Stimulated activated CD8-positive, alpha-beta memory T cell treated with anti-CD3 and anti-CD28 coated beads, Interleukin-12 subunit alpha, Interleukin-12 subunit beta, amount 100 ng/mL, for 1 hour (primary cell): Measurements from ENCODE around the gene IRS2.

Source experiments
- DNase-seq: peaks from one replicate; pipeline ENCODE4 v3.0.0-alpha.2; 2020; ENCODE audit warnings: low read depth

Gene IRS2

GRCh38 chr13:109781384-109782065 lies 4.9 kb downstream of the IRS2 start:
- DNase-seq = no peak

- no peak for DNase-seq
Observed at GRCh38 chr13:109780845-109781383, 5.5 kb downstream of the IRS2 start.

- no peak for DNase-seq
Observed at GRCh38 chr13:109779876-109780510, 6.4 kb downstream of the IRS2 start.

- DNase-seq = no peak
Observed at GRCh38 chr13:109779074-109779473, 7.3 kb downstream of the IRS2 start.

- DNase-seq = no peak
Observed at GRCh38 chr13:109778102-109778542, 8.3 kb downstream of the IRS2 start.

- DNase-seq = no peak
Observed at GRCh38 chr13:109776575-109776974, 9.8 kb downstream of the IRS2 start.

- DNase-seq = no peak
Observed at GRCh38 chr13:109773786-109774185, 12.6 kb downstream of the IRS2 start.

- DNase-seq = no peak
Observed at GRCh38 chr13:109773276-109773675, 13.1 kb downstream of the IRS2 start.

- no peak for DNase-seq
Observed at GRCh38 chr13:109771926-109772325, 14.5 kb downstream of the IRS2 start.

GRCh38 chr13:109770436-109770835 lies 15.9 kb downstream of the IRS2 start:
- no peak for DNase-seq

- DNase-seq = no peak
Observed at GRCh38 chr13:109769921-109770320, 16.5 kb downstream of the IRS2 start.

GRCh38 chr13:109769275-109769674 lies 17.1 kb downstream of the IRS2 start:
- DNase-seq = no peak

- no peak for DNase-seq
Observed at GRCh38 chr13:109768616-109769015, 17.8 kb downstream of the IRS2 start.

- no peak for DNase-seq
Observed at GRCh38 chr13:109768176-109768575, 18.2 kb downstream of the IRS2 start.

- DNase-seq = no peak
Observed at GRCh38 chr13:109767023-109767422, 19.4 kb downstream of the IRS2 start.

- no peak for DNase-seq
Observed at GRCh38 chr13:109764470-109765291, 21.7 kb downstream of the IRS2 start.

- DNase-seq = no peak
Observed at GRCh38 chr13:109764045-109764444, 22.3 kb downstream of the IRS2 start.

GRCh38 chr13:109762791-109763190 lies 23.6 kb downstream of the IRS2 start:
- no peak for DNase-seq

- no peak for DNase-seq
Observed at GRCh38 chr13:109761695-109762094, 24.7 kb downstream of the IRS2 start.

- no peak for DNase-seq
Observed at GRCh38 chr13:109760951-109761350, 25.4 kb downstream of the IRS2 start.

- DNase-seq = no peak
Observed at GRCh38 chr13:109760402-109760801, 26.0 kb downstream of the IRS2 start.

GRCh38 chr13:109759609-109760008 lies 26.8 kb downstream of the IRS2 start:
- no peak for DNase-seq
